Kidney (tissue), 14 donors: ENCODE results near the gene MKRN2. TPM values are rescaled to one million over a fixed set of nuclear protein-coding genes. Genes with fewer than 3 reads are reported as not detected.
"Not testable (repeated sequence)": the region's sequence is repeated elsewhere in the genome, so short reads cannot be mapped to it uniquely, and the experiment has no call there.

ENCODE experiments used
- DNase-seq, 5 donors: peaks; one replicate each; pipeline ENCODE4 v3.0.0-alpha.2; 2013 to 2020
- FAIRE-seq: peaks from 2 replicates; lab custom pipeline; 2012; peaks lifted over from hg19 to GRCh38; lab: Jason Lieb, UNC
- H3K27ac ChIP-seq, 2 donors: one replicate each; pipeline ENCODE4 v1.7.0; 2013; ENCODE audit warnings: low read depth in 2 of 2, low read length in 2 of 2, inconsistent platforms in 1 of 2
- H3K27me3 ChIP-seq: one replicate; pipeline ENCODE4 v1.7.1; 2013; ENCODE audit warnings: low read length, inconsistent platforms; ENCODE audit not compliant: control insufficient read depth, insufficient read depth
- H3K36me3 ChIP-seq, 3 donors: one replicate each; pipeline versions ENCODE4 v1.7.0 to v1.7.1; 2013; ENCODE audit warnings: low read length in 3 of 3, control low read depth in 1 of 3, inconsistent platforms in 1 of 3; ENCODE audit not compliant: insufficient read depth in 3 of 3, control insufficient read depth in 2 of 3
- H3K4me1 ChIP-seq, 3 donors: one replicate each; pipeline versions ENCODE4 v1.7.0 to v1.7.1; 2013; ENCODE audit warnings: low read length in 3 of 3, inconsistent platforms in 1 of 3, low read depth in 1 of 3; ENCODE audit not compliant: control insufficient read depth in 2 of 3, insufficient read depth in 2 of 3
- H3K4me3 ChIP-seq, 3 donors: one replicate each; pipeline versions ENCODE4 v1.7.0 to v1.8.1; 2013; ENCODE audit warnings: low read length in 3 of 3, control low read depth in 1 of 3, inconsistent platforms in 1 of 3
- H3K9ac ChIP-seq, 3 donors: one replicate each; pipeline versions ENCODE4 v1.7.0 to v1.7.1; 2013; ENCODE audit warnings: low read length in 3 of 3, control low read depth in 1 of 3, inconsistent platforms in 1 of 3
- H3K9me3 ChIP-seq, 3 donors: one replicate each; pipeline versions ENCODE4 v1.7.0 to v1.7.1; 2013; ENCODE audit warnings: low read length in 3 of 3, control low read depth in 1 of 3, inconsistent platforms in 1 of 3; ENCODE audit not compliant: control insufficient read depth in 2 of 3, insufficient read depth in 1 of 3
- CTCF ChIP-seq: IDR thresholded peaks from 3 replicates; pipeline ENCODE4 v1.5.1; 2012; ENCODE audit warnings: mild to moderate bottlenecking, moderate library complexity, borderline replicate concordance; ENCODE audit not compliant: insufficient read depth; ENCODE audit errors: extremely low read depth
- intact Hi-C: fragments of 100-400 bp; cut with DNase I; formaldehyde crosslinking; loops from one replicate; pipeline ENCODE4 v1.11.1; 2022
- polyA plus RNA-seq: library from polyadenylated mRNA; stranded (reverse); fragments of 350-450 nt; fragmentation: Illumina TruSeq; extraction: RNeasy Lipid Tissue Mini Kit (QIAGEN cat#74804); gene quantifications from one replicate; pipeline ENCODE4 v1.2.3, GENCODE V29; 2014; ENCODE audit warnings: low read depth, low replicate concordance; ENCODE audit not compliant: insufficient read depth
- total RNA-seq: library from RNA; stranded (reverse); fragmentation: NEBNext Ultra II Directional; extraction: Animal tissue kit (Norgen Biotek cat#: 25700); gene quantifications from one replicate; pipeline ENCODE4 v1.2.1, GENCODE V29; 2021
- donor health status: control.
- donor health status: control.
- donor health status: control.
- donor health status: control.
- donor health status: control.
- donor health status: DM: yes; HTN: yes; CAD: no.
- donor health status: Normal renal cell carcinoma (clear cell type).

Gene MKRN2
- total and polyA plus RNA-seq, 2 donors from 2014 or later: 15.9 to 27.0 TPM

GRCh38 chr3:12541625-12542024 lies 15.3 kb upstream of the MKRN2 start:
- H3K4me1 ChIP-seq: no peaks in the 10 kb centered on the region
- H3K36me3 ChIP-seq: peaks cover 0 to 6% (median 3%) of the 10 kb centered on the region in 3 donors
- no peaks in the 10 kb centered on the region for H3K9me3 ChIP-seq
- no peak overlapping the region for H3K4me3 ChIP-seq
- TF ChIP-seq CTCF: peak; percentile 4
- H3K27ac ChIP-seq: no peak overlapping the region
- intact Hi-C loops: no loop called here
- no peak overlapping the region for H3K9ac ChIP-seq
- H3K27me3 ChIP-seq: no peaks in the 10 kb centered on the region
- DNase-seq (no peak), FAIRE-seq (no peak)

- intact Hi-C loops, H3K4me3 ChIP-seq, H3K27ac ChIP-seq, H3K27me3 ChIP-seq, DNase-seq, H3K4me1 ChIP-seq, H3K9ac ChIP-seq, H3K9me3 ChIP-seq, FAIRE-seq, H3K36me3 ChIP-seq: not testable (repeated sequence)
Observed at GRCh38 chr3:12543497-12543896, 13.4 kb upstream of the MKRN2 start.

DNA sequence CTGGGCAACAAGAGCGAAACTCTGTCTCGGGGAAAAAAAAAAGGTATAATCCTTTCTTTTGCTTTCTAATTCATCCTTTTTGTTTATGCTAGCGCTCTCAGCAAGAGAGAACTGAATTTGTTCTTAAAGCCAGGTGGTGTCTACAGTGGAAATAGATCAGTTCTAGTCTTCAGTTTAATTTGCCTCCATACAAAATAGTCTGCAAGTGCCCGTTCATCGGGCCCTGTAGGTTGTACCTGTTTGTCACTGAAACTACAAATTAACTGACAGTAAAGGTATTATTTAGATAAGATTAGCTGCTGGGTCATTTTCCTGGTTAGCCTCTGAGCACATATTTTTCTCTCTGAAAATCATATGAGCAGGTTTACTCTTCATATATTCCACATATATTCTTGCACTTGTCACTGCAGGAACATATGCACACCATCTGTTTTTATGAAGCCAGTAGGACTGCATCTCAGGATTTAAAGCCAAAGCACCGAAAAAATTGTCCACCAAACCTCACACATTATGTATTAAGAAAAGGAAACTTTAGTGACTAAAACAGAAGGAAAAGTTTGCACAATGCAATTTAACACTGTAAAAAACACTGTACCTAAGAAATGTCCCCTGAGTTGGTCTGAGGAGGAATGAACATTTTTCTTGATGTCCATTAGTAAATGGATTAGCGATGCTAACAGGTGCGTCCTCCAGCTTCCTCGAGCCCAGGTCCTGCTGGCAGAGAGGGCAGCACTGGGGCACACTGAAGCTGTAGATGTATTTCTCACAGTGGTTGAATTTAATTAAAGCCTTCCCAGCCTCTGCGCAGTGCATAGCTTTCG lies 12.0 kb upstream of the MKRN2 start:
- no peak for FAIRE-seq
- peak overlapping the region in 1 of 3 donors; percentile 48 for H3K9ac ChIP-seq
- H3K9me3 ChIP-seq: no peaks in the 10 kb centered on the region
- no peaks in the 10 kb centered on the region for H3K4me1 ChIP-seq
- intact Hi-C loops: no loop called here
- H3K4me3 ChIP-seq: peak overlapping the region in 2 of 3 donors; percentile 14 to 51
- peaks cover 0 to 6% (median 3%) of the 10 kb centered on the region in 3 donors for H3K36me3 ChIP-seq
- no peak for TF ChIP-seq CTCF
- no peaks in the 10 kb centered on the region for H3K27me3 ChIP-seq
- H3K27ac ChIP-seq: no peak overlapping the region
- no peak for DNase-seq

DNA sequence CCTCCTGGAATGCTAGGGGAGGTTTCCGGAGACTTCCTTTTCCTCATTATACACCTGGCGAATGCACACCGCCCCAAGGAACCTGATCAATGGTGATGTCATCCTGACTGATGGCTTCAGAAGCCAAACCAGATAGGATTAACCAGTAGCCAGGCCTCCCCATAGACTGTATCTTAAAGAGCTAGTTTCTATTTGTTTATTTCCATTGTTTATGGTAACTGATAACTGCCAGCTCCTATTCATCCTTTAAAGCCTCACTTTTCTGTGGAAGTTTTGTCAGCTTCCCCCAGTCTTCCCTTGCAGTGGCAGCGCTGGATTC lies 11.5 kb upstream of the MKRN2 start, which contains the start of gene MKRN2OS:
Gene MKRN2OS (minus strand): TSS at position 27 of the 319 bp plus-strand sequence. CDS start 35 bp downstream, outside the sequence.
- peak in 4 of 5 donors; percentile 65 to 90 (median 78) for DNase-seq
- no peaks in the 10 kb centered on the region for H3K27me3 ChIP-seq
- intact Hi-C loops: no loop called here
- peaks cover 0 to under 1% (median 0%) of the 10 kb centered on the region in 3 donors for H3K36me3 ChIP-seq
- no peak within 1 kb of the TSS for H3K27ac ChIP-seq
- peak within 1 kb of the TSS in 2 of 3 donors; percentile 14 to 51 for H3K4me3 ChIP-seq
- H3K9ac ChIP-seq: peak within 1 kb of the TSS in 1 of 3 donors; percentile 48
- H3K4me1 ChIP-seq: no peaks in the 10 kb centered on the region
- FAIRE-seq: no peak
- no peak for TF ChIP-seq CTCF
- no peaks in the 10 kb centered on the region for H3K9me3 ChIP-seq
